Breast epithelium (tissue), 4 donors: Measurements from ENCODE around the gene SRRM5. TPM values are rescaled to one million over a fixed set of nuclear protein-coding genes. Genes with fewer than 3 reads are reported as not detected.

ENCODE experiments used
- DNase-seq, 2 donors: peaks; one replicate each; pipeline ENCODE4 v3.0.0-alpha.2; 2019; ENCODE audit warnings: low spot score in 2 of 2
- H3K27ac ChIP-seq, 2 donors: fragments of 200-600 bp; sonication (generic) in 1 of 2; one replicate each; pipeline ENCODE4 v1.5.1; 2016 to 2019; ENCODE audit warnings: mild to moderate bottlenecking in 1 of 2
- H3K27me3 ChIP-seq, 2 donors: fragments of 200-600 bp; sonication (generic) in 1 of 2; one replicate each; pipeline versions ENCODE4 v1.5.1 to v1.6.0; 2017 to 2019; ENCODE audit warnings: control low read depth in 1 of 2, mild to moderate bottlenecking in 1 of 2
- H3K36me3 ChIP-seq: fragments of 200-600 bp; one replicate; pipeline ENCODE4 v1.5.1; 2019
- H3K4me1 ChIP-seq, 2 donors: fragments of 200-600 bp; sonication (generic); one replicate each; pipeline ENCODE4 v1.5.1; 2016 to 2019; ENCODE audit warnings: control low read depth in 1 of 2
- H3K4me3 ChIP-seq, 3 donors: fragments of 200-600 bp; sonication (generic); 1 replicate in 2 of 3; 2 replicates in 1 of 3; pipeline ENCODE4 v1.5.1; 2016 to 2019; ENCODE audit warnings: mild to moderate bottlenecking in 3 of 3, moderate library complexity in 2 of 3
- H3K9me3 ChIP-seq, 2 donors: fragments of 200-600 bp; sonication (generic) in 1 of 2; one replicate each; pipeline ENCODE4 v1.5.1; 2016 to 2019; ENCODE audit warnings: control low read depth in 1 of 2
- CTCF ChIP-seq, 3 donors: fragments of 450-650 bp; IDR thresholded peaks; one replicate each; pipeline ENCODE4 v1.5.1; 2016 to 2017; ENCODE audit warnings: antibody characterized with exemption in 3 of 3, mild to moderate bottlenecking in 3 of 3, moderate library complexity in 3 of 3
- POLR2A ChIP-seq: fragments of 450-650 bp; IDR thresholded peaks from one replicate; pipeline ENCODE4 v1.6.1; 2016; ENCODE audit warnings: antibody characterized with exemption, mild to moderate bottlenecking, moderate library complexity
- POLR2AphosphoS5 ChIP-seq, 3 donors: sonication (generic); formaldehyde crosslinking; IDR thresholded peaks; one replicate each; pipeline ENCODE4 v1.6.1; 2017; ENCODE audit warnings: antibody characterized with exemption in 3 of 3
- intact Hi-C: fragments of 100-400 bp; cut with DNase I; formaldehyde crosslinking; loops from one replicate; pipeline ENCODE4 v1.15.1; 2023; ENCODE audit warnings: low total_unique reads
- total RNA-seq, 3 donors: library from RNA; depleted of rRNA; stranded (reverse); fragments of >200 nt; gene quantifications; one replicate each; pipeline ENCODE4 v1.1.0, GENCODE V29; 2016

The SRRM5 gene
- total RNA-seq, 3 donors from 2014 or later = 0.32 to 1.6 (median 0.33) TPM

DNA sequence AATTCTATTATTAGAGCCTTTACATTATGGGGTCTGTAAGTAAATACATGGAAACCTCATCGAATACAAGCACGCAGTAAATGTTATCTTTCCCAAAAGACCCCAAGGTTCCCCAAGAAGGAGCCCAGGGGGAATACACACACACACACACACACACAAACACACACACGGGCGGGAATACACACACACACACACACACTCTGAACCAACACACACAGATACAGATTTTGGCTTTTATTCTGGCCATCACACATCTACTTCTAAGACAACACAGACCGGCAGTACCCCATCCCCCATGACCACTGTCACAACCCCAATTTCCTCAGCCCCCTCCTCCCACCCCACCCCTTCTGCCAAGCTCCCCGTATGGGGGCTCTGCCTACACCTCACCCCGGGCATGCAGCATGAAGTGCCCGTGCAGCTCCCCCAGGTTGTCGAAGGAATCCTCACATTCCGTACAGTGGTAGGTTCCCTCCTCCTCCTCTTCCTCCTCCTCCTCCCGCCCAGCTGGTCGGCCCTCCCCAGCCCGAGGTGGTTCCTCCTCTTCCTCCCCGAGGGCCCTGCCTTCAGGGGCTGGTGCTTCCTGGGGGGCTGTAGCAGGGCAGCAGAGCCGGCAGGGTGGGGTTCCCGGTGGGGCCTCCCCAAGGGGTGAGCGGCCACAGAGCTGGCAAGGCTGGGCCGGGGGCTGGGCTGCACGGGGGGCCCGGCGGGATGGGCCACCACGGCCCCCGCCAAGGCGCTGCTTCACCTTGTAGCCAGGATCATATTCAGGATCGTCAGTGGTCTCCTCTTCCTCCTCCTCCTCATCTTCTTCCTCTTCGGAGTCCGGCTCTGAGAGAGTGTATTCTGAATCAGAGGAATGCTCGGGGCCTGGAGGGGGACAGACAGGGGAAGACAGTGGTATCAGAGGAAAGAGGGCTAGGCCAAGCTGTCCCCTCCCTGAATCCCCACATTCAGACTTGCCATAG, 4.4 kb upstream of the SRRM5 start:
- DNase-seq = no peak
- Histone ChIP-seq H3K4me1 (no peaks in the 10 kb centered on the region), H3K36me3 (no peaks in the 10 kb centered on the region), H3K4me3 (no peak overlapping the region), H3K27ac (peak overlapping the region; percentile 69 to 75), H3K27me3 (no peaks in the 10 kb centered on the region), H3K9me3 (no peaks in the 10 kb centered on the region)
- intact Hi-C loops = no loop called here
- no peak for TF ChIP-seq POLR2AphosphoS5 (IDR thresholded peaks at IDR 0.05)
- no peak for TF ChIP-seq CTCF (IDR thresholded peaks at IDR 0.05)

- Histone ChIP-seq H3K36me3 (no peaks in the 10 kb centered on the region), H3K27ac (no peak overlapping the region), H3K27me3 (no peaks in the 10 kb centered on the region), H3K4me3 (no peak overlapping the region), H3K9me3 (no peaks in the 10 kb centered on the region), H3K4me1 (no peaks in the 10 kb centered on the region)
- intact Hi-C loops = no loop called here
- DNase-seq = no peak
- TF ChIP-seq CTCF (IDR thresholded peaks at IDR 0.05) (no peak), POLR2A (no peak), POLR2AphosphoS5 (IDR thresholded peaks at IDR 0.05) (no peak)
Measured at GRCh38 chr19:43609872-43610271, 2.0 kb upstream of the SRRM5 start.

GRCh38 chr19:43610493-43610892, 1.4 kb upstream of the SRRM5 start:
- no peak overlapping the region for H3K27ac ChIP-seq

DNA sequence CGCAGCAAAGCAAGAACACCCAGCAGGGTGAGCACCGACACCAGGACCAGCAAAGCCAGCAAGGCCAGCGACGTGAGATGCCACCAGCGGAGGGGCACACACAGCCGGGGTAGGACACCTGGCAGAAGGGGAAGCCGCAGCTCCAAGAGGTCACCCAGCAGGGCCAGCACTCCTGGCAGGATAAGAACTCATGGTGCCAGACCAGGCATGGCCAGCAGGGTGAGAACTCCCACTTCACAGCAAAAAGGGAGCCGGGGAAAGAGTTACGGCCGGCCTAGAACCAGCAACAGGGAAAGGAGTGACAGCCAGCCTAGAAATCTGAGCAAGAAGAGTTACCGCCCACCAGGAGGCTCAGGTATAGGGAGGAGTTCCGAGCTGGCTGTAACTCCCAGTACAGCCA, 486 bp downstream of the SRRM5 start:
- Histone ChIP-seq H3K36me3 (no peaks in the 10 kb centered on the region), H3K27ac (no peak overlapping the region), H3K4me3 (no peak overlapping the region), H3K4me1 (no peaks in the 10 kb centered on the region), H3K9me3 (no peaks in the 10 kb centered on the region), H3K27me3 (no peaks in the 10 kb centered on the region)
- TF ChIP-seq POLR2A = no peak
- TF ChIP-seq CTCF (IDR thresholded peaks at IDR 0.05) = no peak
- no peak for TF ChIP-seq POLR2AphosphoS5 (IDR thresholded peaks at IDR 0.05)
- no peak for DNase-seq
- intact Hi-C loops = no loop called here

More at GRCh38 chr19:43610493-43610892, 1.4 kb upstream of the SRRM5 start:
- Histone ChIP-seq H3K4me1 (no peaks in the 10 kb centered on the region), H3K9me3 (no peaks in the 10 kb centered on the region), H3K36me3 (no peaks in the 10 kb centered on the region), H3K27me3 (no peaks in the 10 kb centered on the region), H3K4me3 (no peak overlapping the region)
- intact Hi-C loops = no loop called here
- TF ChIP-seq POLR2AphosphoS5 (IDR thresholded peaks at IDR 0.05) = no peak
- no peak for TF ChIP-seq POLR2A
- TF ChIP-seq CTCF (IDR thresholded peaks at IDR 0.05) = no peak
- DNase-seq = no peak

DNA sequence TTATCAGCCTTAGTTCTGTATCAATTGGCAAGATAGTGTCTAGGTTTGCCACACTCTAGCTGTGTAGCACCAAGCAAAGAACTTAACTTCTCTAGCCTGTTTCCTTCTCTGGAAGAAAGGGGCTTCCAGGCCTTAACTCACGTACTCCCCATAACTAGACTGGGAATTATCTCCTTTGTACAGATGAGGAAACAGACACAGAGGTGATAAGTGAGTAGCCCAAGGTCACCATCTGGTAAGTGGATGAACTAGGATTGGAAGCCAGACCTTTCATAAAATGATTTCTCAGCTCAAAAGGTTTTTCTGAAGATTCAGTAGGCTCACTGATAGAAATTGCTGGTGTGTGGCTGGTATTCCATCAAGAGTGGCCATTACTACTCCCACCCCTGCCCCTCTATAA, 4.4 kb downstream of the SRRM5 start:
- DNase-seq = no peak
- no peaks in the 10 kb centered on the region for H3K27me3 ChIP-seq
- H3K27ac ChIP-seq = no peak overlapping the region
- H3K9me3 ChIP-seq = no peaks in the 10 kb centered on the region
- H3K36me3 ChIP-seq = no peaks in the 10 kb centered on the region
- intact Hi-C loops = no loop called here
- no peak for TF ChIP-seq POLR2A
- TF ChIP-seq CTCF (IDR thresholded peaks at IDR 0.05) = no peak
- TF ChIP-seq POLR2AphosphoS5 (IDR thresholded peaks at IDR 0.05) = no peak
- no peaks in the 10 kb centered on the region for H3K4me1 ChIP-seq
- no peak overlapping the region for H3K4me3 ChIP-seq
